CD8-positive, alpha-beta memory T cell (primary cell): ENCODE data around the gene DAO. TPM values are rescaled to one million over a fixed set of nuclear protein-coding genes. Genes with fewer than 3 reads are reported as not detected.

Experiments
- CTCF ChIA-PET: fragments of 350-600 bp; sonication (Branson Sonifier 250); formaldehyde crosslinking; loops from one replicate; lab custom pipeline; 2021; ENCODE audit warnings: antibody characterized with exemption; lab: Charles Lee
- POLR2A ChIA-PET: fragments of 350-600 bp; sonication (Branson Sonifier 250); formaldehyde crosslinking; loops from one replicate; lab custom pipeline; 2021; ENCODE audit warnings: antibody characterized with exemption; lab: Charles Lee
- DNase-seq, 5 donors: peaks; one replicate each; pipeline versions ENCODE4 v3.0.0 to v3.0.0-alpha.2; 2020 to 2022; ENCODE audit warnings: mixed read lengths in 1 of 5
- H3K27ac ChIP-seq: one replicate; pipeline ENCODE4 v1.7.0; 2013; ENCODE audit warnings: low read depth, mild to moderate bottlenecking, low read length, moderate library complexity
- H3K27me3 ChIP-seq: 2 replicates; pipeline ENCODE4 v1.7.0; 2013; ENCODE audit warnings: low read length, mild to moderate bottlenecking; ENCODE audit not compliant: insufficient read depth, poor library complexity, severe bottlenecking
- H3K36me3 ChIP-seq: 2 replicates; pipeline ENCODE4 v1.7.0; 2013; ENCODE audit warnings: mild to moderate bottlenecking, low read length, moderate library complexity; ENCODE audit not compliant: insufficient read depth
- H3K4me1 ChIP-seq: 2 replicates; pipeline ENCODE4 v1.7.0; 2013; ENCODE audit warnings: mild to moderate bottlenecking, low read length, moderate library complexity; ENCODE audit not compliant: insufficient read depth
- H3K4me3 ChIP-seq: 2 replicates; pipeline ENCODE4 v1.7.0; 2013; ENCODE audit warnings: mild to moderate bottlenecking, low read length
- H3K9me3 ChIP-seq: 2 replicates; pipeline ENCODE4 v1.7.0; 2013; ENCODE audit warnings: mild to moderate bottlenecking, low read length
- H3K27ac Mint-ChIP-seq, 8 donors: one replicate each; pipeline ENCODE4 v1.8.0; 2020 to 2021; ENCODE audit warnings: mixed read lengths in 8 of 8, mild to moderate bottlenecking in 6 of 8, inconsistent platforms in 3 of 8, moderate library complexity in 3 of 8
- H3K27me3 Mint-ChIP-seq, 2 donors: one replicate each; pipeline ENCODE4 v1.8.0; 2020 to 2021; ENCODE audit warnings: mixed read lengths in 2 of 2, mild to moderate bottlenecking in 1 of 2, moderate library complexity in 1 of 2
- H3K36me3 Mint-ChIP-seq, 3 donors: one replicate each; pipeline ENCODE4 v1.8.0; 2020 to 2021; ENCODE audit warnings: mixed read lengths in 3 of 3, inconsistent platforms in 1 of 3, mild to moderate bottlenecking in 1 of 3
- H3K4me1 Mint-ChIP-seq, 3 donors: one replicate each; pipeline ENCODE4 v1.8.0; 2020 to 2021; ENCODE audit warnings: mixed read lengths in 3 of 3, inconsistent platforms in 1 of 3, mild to moderate bottlenecking in 1 of 3
- H3K4me3 Mint-ChIP-seq, 7 donors: one replicate each; pipeline ENCODE4 v1.8.0; 2020 to 2021; ENCODE audit warnings: mixed read lengths in 7 of 7, mild to moderate bottlenecking in 6 of 7, moderate library complexity in 4 of 7, inconsistent platforms in 2 of 7
- H3K9me3 Mint-ChIP-seq, 5 donors: one replicate each; pipeline ENCODE4 v1.8.0; 2020 to 2022; ENCODE audit warnings: mixed read lengths in 5 of 5, mild to moderate bottlenecking in 3 of 5, moderate library complexity in 2 of 5, inconsistent platforms in 1 of 5
- polyA plus RNA-seq: library from polyadenylated mRNA; unstranded; fragments of 300-500 nt; fragmentation: Illumina TruSeq; gene quantifications from one replicate; pipeline ENCODE4 v1.2.3, GENCODE V29; 2021
- total RNA-seq, 2 experiments: library from RNA; stranded (reverse); gene quantifications; one replicate each; pipeline ENCODE4 v1.2.3, GENCODE V29; 2021

Gene DAO
- total and polyA plus RNA-seq, 3 experiments from 2014 or later: not detected

DNA sequence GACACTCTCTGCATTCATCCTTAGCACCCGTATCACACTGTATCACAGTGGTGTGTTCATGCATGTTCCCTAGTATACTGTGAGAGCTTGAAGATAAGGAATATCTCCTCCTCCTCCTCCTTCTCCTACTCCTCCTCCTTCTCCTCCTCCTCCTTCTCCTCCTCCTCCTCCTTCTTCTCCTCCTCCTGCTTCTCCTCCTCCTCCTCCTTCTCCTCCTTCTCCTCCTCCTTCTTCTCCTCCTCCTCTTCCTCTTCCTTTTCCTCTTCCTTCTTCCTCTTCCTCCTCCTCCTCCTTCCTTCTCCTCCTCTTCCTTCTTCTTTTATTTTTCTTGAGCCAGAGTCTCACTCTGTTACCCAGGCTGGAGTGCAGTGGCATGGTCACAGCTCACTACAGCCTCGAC lies 27.1 kb downstream of the DAO start:
- peak overlapping the region in 1 of 8 donors; percentile 29 for H3K27ac Mint-ChIP-seq
- Histone ChIP-seq H3K27me3 (no peaks in the 10 kb centered on the region), H3K4me1 (no peaks in the 10 kb centered on the region), H3K36me3 (no peaks in the 10 kb centered on the region), H3K9me3 (no peaks in the 10 kb centered on the region), H3K4me3 (no peak overlapping the region), H3K27ac (no peak overlapping the region)
- ChIA-PET CTCF (interaction anchor here (1.2 kb wide), 1 partner anchor 23 kb away, joined by 3 read pairs; no protein-coding TSS in a partner anchor), POLR2A (no interaction called here)
- no peak for DNase-seq
- H3K4me3 Mint-ChIP-seq: no peak overlapping the region
- H3K27me3 Mint-ChIP-seq: peaks cover 18% of the 10 kb centered on the region in 2 donors
- H3K4me1 Mint-ChIP-seq: no peaks in the 10 kb centered on the region
- H3K36me3 Mint-ChIP-seq: peaks cover 0 to 3% (median 0%) of the 10 kb centered on the region in 3 donors
- no peaks in the 10 kb centered on the region for H3K9me3 Mint-ChIP-seq

DNA sequence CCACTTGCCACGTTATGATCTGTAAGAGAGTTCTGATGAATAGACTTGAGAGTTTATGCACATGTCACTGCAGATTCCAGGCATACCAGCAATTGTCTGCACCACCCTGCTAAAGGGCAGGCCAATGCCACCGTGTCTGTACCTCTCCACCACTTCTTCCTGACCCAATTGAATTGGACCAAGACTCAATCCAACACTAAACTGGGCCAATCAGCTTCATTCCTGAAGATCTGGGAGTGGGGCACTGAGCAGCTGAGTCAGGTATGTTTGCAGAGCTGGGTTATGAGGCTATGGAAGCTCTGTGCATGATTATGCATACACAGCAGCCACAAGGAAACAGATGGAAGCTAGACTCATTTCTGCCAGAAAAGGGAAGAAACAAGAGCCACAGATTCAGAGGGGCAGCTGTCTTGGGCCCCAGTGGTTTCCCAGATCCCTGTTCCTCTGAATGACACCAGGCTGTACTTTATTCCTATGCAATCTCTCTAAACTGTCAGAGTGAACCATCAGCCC lies 28.0 kb downstream of the DAO start:
- DNase-seq: no peak
- no peak overlapping the region for H3K27ac Mint-ChIP-seq
- H3K36me3 ChIP-seq: no peaks in the 10 kb centered on the region
- H3K27me3 Mint-ChIP-seq: peaks cover 15 to 16% of the 10 kb centered on the region in 2 donors
- no peak overlapping the region for H3K4me3 Mint-ChIP-seq
- no peaks in the 10 kb centered on the region for H3K4me1 Mint-ChIP-seq
- CTCF ChIA-PET: no interaction called here
- H3K9me3 Mint-ChIP-seq: no peaks in the 10 kb centered on the region
- H3K27me3 ChIP-seq: no peaks in the 10 kb centered on the region
- no peak overlapping the region for H3K4me3 ChIP-seq
- H3K36me3 Mint-ChIP-seq: peaks cover 0 to 3% (median 0%) of the 10 kb centered on the region in 3 donors
- POLR2A ChIA-PET: no interaction called here
- H3K27ac ChIP-seq: no peak overlapping the region
- H3K9me3 ChIP-seq: no peaks in the 10 kb centered on the region
- no peaks in the 10 kb centered on the region for H3K4me1 ChIP-seq

DNA sequence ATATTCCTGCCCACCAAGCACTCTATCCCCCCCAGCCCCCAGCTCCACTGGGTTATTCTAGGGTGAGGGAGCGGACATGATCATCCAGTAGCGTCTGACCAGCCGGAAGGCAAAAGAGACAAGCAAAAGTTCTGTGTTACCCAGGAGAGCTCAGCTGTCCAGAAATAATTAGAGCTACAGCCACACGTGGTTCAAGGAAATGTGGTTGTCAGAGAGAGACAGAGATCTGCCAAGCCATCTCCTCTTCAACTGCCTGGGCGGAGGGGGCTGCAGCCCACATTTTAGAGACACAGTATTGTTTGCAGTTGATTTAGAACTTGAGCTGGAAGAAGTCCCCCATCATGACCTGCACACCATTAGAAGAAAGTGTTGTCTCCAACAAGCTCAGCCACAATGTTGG lies 30.4 kb downstream of the DAO start:
- no peaks in the 10 kb centered on the region for H3K9me3 Mint-ChIP-seq
- ChIA-PET POLR2A (no interaction called here), CTCF (no interaction called here)

DNA sequence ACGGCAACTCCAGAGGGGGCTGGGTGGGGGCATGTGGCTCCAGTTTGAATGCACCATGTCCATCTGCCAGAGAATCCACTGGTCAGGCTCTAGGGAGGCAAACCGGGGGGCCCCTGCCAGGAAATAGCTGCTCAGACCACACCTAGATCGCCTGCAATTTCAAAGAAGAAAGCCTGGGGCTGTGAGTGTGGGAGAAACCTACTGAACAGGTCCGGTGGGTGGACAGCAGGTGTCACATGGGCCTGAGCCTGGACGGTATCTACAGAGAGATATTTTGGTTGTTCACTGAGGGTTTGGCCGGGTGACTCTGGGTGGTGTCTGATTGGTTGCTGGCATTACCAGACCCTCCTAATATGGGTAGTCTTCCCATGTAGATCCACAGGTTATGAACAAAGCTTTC lies 32.0 kb downstream of the DAO start:
- Mint-ChIP-seq H3K27me3 (peaks cover 7 to 9% of the 10 kb centered on the region in 2 donors), H3K27ac (no peak overlapping the region), H3K4me1 (no peaks in the 10 kb centered on the region), H3K4me3 (no peak overlapping the region), H3K9me3 (no peaks in the 10 kb centered on the region), H3K36me3 (peaks cover 0 to 3% (median 0%) of the 10 kb centered on the region in 3 donors)
- Histone ChIP-seq H3K9me3 (no peaks in the 10 kb centered on the region), H3K27ac (no peak overlapping the region), H3K4me3 (no peak overlapping the region), H3K36me3 (no peaks in the 10 kb centered on the region), H3K4me1 (no peaks in the 10 kb centered on the region), H3K27me3 (no peaks in the 10 kb centered on the region)
- ChIA-PET CTCF (no interaction called here), POLR2A (no interaction called here)
- DNase-seq: no peak

More for the DNA sequence above, 30.4 kb downstream of the DAO start:
- no peak for DNase-seq
- no peak overlapping the region for H3K4me3 Mint-ChIP-seq
- H3K9me3 ChIP-seq: no peaks in the 10 kb centered on the region
- H3K27me3 ChIP-seq: no peaks in the 10 kb centered on the region
- no peaks in the 10 kb centered on the region for H3K4me1 ChIP-seq
- H3K4me3 ChIP-seq: no peak overlapping the region
- H3K27ac ChIP-seq: no peak overlapping the region
- no peaks in the 10 kb centered on the region for H3K4me1 Mint-ChIP-seq
- no peak overlapping the region for H3K27ac Mint-ChIP-seq
- H3K36me3 ChIP-seq: no peaks in the 10 kb centered on the region
- peaks cover 11 to 14% of the 10 kb centered on the region in 2 donors for H3K27me3 Mint-ChIP-seq
- H3K36me3 Mint-ChIP-seq: peaks cover 0 to 3% (median 0%) of the 10 kb centered on the region in 3 donors

DNA sequence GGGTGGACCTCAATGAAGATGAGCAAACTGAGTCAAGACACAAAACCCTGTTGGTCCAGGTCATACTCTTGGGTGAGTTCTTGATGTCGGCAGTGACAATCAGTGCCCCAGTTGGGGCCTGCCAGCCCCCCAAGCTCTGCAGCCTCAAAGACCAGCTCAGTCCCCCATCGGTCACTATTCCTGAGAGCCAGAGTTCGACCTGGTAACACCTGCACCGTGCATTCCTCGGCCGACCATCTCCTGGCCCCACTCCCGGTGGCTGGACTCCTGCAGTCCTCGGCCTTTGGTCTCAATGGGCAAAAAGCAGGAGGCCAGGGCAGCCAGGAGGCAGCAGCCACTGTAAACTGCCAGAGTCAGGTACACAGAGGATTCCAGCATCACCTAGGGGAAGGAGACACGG lies 32.5 kb downstream of the DAO start:
- no peaks in the 10 kb centered on the region for H3K4me1 ChIP-seq
- POLR2A ChIA-PET: no interaction called here

DNA sequence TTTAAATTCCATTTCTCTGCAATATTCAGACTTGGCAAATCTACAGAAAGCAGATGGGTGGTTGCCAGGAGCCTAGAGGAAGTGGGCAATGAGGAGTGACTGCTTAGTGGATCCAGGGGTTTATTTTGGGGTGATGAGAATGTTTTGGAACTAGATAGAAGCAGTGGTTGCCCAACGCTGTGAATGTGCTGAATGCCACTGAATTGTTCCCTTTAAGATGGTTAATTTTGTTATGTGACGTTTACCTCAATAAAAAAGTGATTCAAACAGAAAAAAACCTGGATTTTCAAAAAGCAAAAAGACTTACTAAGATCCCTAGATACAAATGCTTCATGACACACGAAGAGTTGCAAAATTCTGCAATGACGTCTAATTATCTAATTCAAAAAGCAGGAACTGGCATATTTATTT lies 34.2 kb downstream of the DAO start:
- no peak for DNase-seq
- H3K27ac Mint-ChIP-seq: peak overlapping the region in 1 of 8 donors; percentile 17
- POLR2A ChIA-PET: no interaction called here
- H3K27ac ChIP-seq: no peak overlapping the region
- H3K4me3 ChIP-seq: no peak overlapping the region
- CTCF ChIA-PET: no interaction called here
- no peaks in the 10 kb centered on the region for H3K27me3 ChIP-seq
- H3K27me3 Mint-ChIP-seq: peaks cover 0 to 3% of the 10 kb centered on the region in 2 donors
- no peaks in the 10 kb centered on the region for H3K9me3 Mint-ChIP-seq
- no peak overlapping the region for H3K4me3 Mint-ChIP-seq
- H3K36me3 ChIP-seq: no peaks in the 10 kb centered on the region
- H3K36me3 Mint-ChIP-seq: no peaks in the 10 kb centered on the region
- H3K4me1 ChIP-seq: no peaks in the 10 kb centered on the region
- H3K9me3 ChIP-seq: no peaks in the 10 kb centered on the region
- no peaks in the 10 kb centered on the region for H3K4me1 Mint-ChIP-seq

More for the DNA sequence above, 32.5 kb downstream of the DAO start:
- Histone ChIP-seq H3K27ac (no peak overlapping the region), H3K36me3 (no peaks in the 10 kb centered on the region), H3K9me3 (no peaks in the 10 kb centered on the region), H3K27me3 (no peaks in the 10 kb centered on the region), H3K4me3 (no peak overlapping the region)
- no peaks in the 10 kb centered on the region for H3K9me3 Mint-ChIP-seq
- CTCF ChIA-PET: no interaction called here
- no peak overlapping the region for H3K27ac Mint-ChIP-seq
- no peak for DNase-seq
- H3K4me1 Mint-ChIP-seq: no peaks in the 10 kb centered on the region
- peaks cover 4 to 7% of the 10 kb centered on the region in 2 donors for H3K27me3 Mint-ChIP-seq
- H3K4me3 Mint-ChIP-seq: no peak overlapping the region
- H3K36me3 Mint-ChIP-seq: peaks cover 0 to 3% (median 0%) of the 10 kb centered on the region in 3 donors

DNA sequence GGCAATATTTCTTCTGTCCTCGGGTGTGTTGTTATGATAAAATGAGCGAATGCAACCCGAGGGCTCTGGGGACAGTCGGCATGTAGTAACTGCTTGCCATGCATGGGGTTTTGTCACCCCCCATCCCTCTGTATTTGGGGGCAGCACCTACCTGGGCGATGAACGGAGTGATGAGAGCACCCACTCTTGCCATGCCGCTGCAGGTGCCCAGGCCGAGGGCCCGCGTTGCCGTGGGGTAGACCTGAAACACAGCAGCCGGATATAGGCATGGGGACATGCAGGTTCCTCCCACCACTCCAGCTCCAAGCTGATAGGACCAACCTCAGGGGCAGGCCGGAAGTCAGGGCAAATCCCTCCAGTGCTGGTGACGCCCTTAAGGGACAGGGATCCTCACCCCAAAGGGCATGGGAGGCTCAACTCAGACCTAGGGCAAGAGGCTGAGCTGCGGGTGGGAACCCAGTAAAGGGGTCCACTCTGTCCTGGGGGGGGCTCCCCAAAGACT lies 35.8 kb downstream of the DAO start:
- Mint-ChIP-seq H3K4me3 (no peak overlapping the region), H3K27me3 (peaks cover 1 to 3% of the 10 kb centered on the region in 2 donors), H3K4me1 (no peaks in the 10 kb centered on the region), H3K27ac (no peak overlapping the region), H3K36me3 (no peaks in the 10 kb centered on the region), H3K9me3 (peaks cover 0 to 1% (median 0%) of the 10 kb centered on the region in 5 donors)
- Histone ChIP-seq H3K27me3 (no peaks in the 10 kb centered on the region), H3K27ac (no peak overlapping the region), H3K4me3 (no peak overlapping the region), H3K36me3 (no peaks in the 10 kb centered on the region), H3K4me1 (no peaks in the 10 kb centered on the region), H3K9me3 (no peaks in the 10 kb centered on the region)
- no peak for DNase-seq
- CTCF ChIA-PET: no interaction called here
- POLR2A ChIA-PET: no interaction called here

DNA sequence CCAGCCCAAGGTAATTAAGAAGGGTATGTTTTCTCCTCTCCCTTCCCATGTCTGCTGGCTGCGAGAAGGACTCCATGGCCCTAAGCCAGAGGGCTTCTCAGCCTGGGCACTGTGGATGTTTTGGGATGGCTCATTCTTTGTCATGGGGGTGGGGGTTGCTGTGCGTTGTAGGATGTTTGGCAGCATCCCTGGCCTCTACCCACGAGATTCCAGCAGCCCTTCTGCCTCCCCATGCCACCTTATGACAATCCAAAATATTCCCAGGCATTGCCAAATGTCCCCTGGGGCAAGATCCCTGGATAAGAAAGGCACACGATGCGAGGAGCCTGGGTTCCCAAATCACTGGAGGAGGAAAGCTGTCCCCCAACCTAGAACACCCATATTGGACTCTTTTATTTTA lies 36.4 kb downstream of the DAO start:
- Histone ChIP-seq H3K4me1 (no peaks in the 10 kb centered on the region), H3K9me3 (no peaks in the 10 kb centered on the region), H3K36me3 (no peaks in the 10 kb centered on the region), H3K27ac (no peak overlapping the region), H3K27me3 (no peaks in the 10 kb centered on the region), H3K4me3 (no peak overlapping the region)
- H3K4me3 Mint-ChIP-seq: no peak overlapping the region
- DNase-seq: no peak
- no peaks in the 10 kb centered on the region for H3K4me1 Mint-ChIP-seq
- POLR2A ChIA-PET: no interaction called here
- CTCF ChIA-PET: no interaction called here
- peaks cover 1 to 3% of the 10 kb centered on the region in 2 donors for H3K27me3 Mint-ChIP-seq
- H3K9me3 Mint-ChIP-seq: peaks cover 0 to 1% (median 0%) of the 10 kb centered on the region in 5 donors
- no peaks in the 10 kb centered on the region for H3K36me3 Mint-ChIP-seq
- H3K27ac Mint-ChIP-seq: no peak overlapping the region
